Stimulated activated CD8-positive, alpha-beta memory T cell treated with anti-CD3 and anti-CD28 coated beads, Interleukin-7, amount 100 ng/mL, for 4 hours (primary cell): ENCODE measurements around the gene HOXD4.

Experiments
- DNase-seq, 2 donors: peaks; one replicate each; pipeline ENCODE4 v3.0.0-alpha.2; 2020; ENCODE audit warnings: low read depth in 2 of 2

The HOXD4 gene

DNA sequence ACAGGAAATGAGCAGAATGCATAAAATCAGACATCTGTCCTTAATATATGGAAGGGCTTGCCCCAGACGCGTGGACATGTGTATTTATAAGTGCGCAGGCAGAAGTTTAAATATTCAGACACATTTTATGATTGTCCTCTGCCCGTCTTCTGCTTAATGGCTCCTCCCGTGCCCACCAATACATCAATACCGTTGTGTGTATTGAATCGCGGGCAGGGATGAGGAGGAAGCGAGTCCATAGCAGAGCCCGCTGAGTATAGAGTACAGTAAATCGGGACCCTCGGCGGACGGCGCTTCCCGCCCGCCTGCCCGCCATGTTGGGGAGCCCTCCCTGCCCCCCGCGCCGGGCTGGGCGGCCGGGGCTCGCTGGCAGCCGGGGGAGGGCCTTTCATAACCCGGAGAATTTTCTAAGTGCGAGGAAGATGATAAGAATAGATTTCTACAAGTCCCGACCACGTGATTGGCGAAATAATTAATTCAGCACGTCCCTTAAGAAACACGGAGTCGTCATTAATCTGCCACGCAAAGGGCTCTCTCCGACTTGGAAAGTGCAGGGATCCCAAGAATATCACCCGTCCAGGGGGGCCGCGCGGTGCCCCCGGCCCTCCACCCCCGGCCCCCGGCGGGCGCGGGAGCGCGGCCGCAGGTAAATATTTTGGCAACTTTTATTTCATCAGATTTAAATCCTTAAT lies 5.6 kb downstream of the HOXD4 start, which contains the start of gene HOXD3:
HOXD3 (plus strand) TSS at position 501 of the 692 bp plus-strand sequence. CDS start 11,808 bp downstream, outside the sequence.
- DNase-seq: no peak

DNA sequence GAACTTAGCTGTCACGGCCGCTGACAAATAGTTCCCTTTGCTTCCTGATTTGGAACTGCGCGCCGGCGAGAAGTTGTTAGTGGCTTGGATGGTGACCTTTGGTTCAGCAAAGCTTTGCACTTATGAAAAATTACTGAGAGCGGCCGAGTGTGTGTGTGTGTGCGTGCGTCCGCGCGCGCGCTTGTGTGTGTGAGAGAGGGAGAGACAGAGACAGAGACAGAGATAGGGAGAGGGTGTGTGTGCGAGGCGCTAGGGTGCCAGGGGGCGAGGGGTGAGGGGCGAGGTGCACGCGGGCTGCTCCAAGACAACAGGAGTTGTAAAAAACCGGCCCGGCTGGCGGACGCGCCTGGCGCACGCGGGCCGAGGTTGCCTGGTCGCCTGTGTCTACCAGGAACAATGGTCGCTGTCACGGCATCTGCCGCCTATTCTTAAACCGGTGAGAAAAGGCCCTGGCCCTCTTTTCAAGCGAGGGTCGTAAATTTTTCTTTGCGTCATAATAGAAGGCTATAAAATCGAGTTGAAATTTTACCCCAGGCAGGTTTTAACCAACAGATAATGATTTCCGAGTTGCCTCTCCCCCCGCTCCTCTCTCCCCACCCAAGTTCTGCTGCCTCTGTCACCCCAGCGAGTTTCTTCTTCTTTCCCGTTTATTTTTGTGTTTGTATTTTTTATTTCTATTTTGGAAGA lies 6.3 kb downstream of the HOXD4 start:
- no peak for DNase-seq

DNA sequence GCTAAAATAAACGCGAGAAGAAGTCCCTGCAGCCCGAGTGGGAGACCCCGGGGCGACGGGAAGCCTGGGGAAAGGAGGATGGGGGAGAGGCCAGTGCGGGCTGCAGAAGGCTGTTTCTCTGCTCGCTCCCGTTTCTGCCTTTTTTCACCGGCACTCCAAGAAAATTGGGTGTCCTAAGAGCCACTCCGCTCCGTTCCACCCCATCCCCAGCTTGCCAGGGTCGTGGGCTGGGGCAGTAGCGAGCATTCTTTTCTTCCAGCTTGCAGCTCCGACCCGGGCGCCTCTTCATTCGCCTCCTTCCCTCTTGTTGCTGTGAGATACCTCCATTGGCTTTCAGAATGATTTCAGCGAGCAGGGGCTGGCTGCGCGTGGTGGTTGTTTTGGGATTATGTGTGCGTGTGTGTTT lies 6.8 kb downstream of the HOXD4 start:
- no peak for DNase-seq

DNA sequence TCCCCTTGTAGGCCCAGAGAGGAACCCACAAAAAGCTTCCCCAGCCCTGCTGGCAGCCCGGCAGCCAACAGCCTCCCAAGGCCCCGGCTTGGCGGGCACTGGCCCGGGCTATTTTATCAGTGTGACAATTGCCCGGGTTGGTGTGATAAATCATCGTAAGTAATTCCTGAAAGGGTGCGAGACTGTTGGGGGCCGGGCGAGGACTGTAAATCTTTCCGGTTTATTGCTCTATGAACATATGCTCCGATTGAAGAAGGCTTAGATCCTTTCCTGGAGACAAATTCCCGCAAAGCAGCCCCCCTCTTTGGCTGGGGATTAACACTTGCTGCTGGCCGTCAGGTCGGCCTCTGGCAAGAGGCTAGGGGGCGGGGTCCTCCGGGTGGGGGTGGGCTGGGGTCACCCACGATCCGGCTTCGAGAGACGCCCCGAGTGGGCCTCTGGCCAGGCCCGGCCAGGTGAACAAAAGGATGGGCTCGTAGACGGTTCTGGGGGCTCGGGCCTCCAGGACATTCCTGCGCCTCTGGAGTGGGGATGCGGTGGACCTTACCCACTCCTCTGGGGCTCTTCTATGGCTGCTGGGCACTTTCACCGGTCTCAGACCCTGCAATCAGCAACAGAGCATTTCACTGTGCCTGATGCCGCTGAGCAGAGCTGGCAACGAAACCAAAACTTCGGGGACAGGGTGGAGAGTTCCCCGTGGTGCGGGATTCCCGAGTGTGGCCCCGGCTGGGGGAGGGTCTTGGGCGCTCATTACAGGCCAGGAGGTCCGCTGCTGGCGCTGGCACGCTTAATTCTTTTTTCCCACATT lies 7.7 kb downstream of the HOXD4 start:
- no peak for DNase-seq

DNA sequence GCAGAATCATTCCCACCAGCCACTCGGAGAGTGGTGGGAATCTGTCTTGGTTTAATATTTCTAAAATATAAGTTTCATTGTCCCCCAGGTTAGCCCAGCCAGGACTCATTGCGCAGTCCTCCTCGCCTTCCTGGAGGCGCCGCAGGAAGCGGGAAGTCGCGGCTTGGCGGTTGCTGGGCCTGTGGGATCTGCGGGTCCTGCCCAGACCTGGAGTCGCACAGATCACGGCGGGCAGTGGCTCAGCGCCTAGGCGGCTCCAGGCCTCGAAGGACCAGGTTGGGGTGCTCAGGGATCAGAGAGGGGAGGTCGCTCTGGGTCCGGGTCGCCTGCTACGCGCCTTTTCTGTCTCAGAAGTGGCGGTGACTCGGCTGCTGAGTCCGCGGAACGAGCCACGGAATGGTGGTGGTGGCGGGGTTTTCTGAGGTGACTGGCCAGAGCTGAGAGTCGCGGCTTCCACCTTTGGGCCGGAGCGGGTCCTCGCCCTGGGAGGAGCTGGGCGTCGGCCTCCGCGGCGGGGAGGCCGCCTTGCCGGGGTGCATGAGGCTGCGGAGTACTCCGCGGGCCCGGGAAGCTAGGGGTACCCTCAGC lies 8.4 kb downstream of the HOXD4 start:
- DNase-seq: no peak

DNA sequence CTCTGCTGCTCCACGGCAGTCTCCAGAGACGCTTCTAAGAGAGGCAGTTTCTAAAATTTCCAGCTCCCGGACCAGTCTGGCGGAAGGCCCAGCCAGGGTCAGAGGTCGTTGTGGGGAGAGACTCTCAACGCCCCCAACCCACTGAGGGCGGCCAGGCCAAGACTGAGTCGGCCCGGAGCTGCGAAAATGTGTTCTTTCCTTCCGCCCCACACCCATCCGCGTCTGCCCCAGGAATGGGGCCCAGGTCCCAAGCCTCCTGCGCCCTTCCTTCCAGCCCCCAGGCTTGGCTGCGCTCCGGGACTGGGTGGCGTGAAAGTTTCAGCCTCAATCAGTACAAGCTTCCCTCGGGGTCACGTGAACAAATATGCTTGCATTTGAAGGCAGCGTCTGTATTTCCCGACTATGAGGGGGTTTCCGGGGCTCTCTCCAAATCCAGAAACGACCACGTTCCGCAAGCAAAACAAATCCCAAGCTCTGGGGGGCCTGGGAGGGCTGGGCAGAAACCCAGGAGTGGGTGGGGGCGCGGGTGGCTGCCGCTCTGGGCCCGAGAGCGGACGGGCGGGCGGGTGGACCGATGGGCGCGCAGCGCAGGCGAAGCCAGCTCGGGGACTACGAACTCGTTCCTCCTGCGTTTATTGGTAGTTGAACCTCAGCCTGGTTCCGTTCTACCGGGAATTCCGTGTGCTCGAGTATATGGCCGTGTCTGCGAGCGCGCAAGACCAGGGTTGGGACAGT lies 9.1 kb downstream of the HOXD4 start:
- no peak for DNase-seq

DNA sequence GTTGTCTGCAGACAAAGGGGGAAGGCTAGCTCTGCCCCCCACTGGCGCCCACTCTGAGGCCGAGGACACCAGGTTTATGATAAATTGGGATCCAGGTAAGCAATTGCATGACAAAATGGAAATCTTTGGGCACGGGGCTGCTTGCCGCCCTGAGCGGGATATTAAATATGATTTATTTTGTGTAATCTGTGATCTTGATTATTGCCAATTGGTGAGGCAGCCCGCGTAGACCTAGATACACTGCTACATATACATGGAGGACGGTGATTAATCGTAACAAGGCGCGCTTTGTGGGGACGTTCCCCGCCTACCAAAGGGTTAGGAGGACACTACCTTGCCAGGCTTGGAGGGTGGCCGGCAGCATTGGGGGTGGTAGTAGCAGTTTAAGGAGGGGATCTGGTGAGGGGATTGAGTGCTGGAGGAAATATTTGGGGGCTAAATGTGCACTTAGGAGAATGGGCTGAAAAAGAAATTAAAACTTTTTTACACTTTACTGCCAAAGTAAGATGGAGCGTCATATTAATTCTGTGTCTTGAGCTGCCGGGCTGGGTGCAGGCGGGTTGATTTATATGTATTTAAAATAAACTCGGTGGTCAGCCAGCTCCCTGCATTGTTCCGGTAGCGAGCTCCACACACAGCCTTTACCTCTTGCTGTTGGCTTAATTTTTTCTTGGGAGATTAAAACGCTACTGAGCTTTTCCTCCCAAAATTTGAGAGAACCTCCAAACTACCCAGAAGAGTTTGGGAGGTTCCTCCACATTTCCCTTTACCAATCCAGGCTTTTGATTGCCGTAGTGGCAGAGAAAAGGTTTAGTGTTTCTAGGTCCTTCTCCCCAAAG lies 9.9 kb downstream of the HOXD4 start:
- no peak for DNase-seq

DNA sequence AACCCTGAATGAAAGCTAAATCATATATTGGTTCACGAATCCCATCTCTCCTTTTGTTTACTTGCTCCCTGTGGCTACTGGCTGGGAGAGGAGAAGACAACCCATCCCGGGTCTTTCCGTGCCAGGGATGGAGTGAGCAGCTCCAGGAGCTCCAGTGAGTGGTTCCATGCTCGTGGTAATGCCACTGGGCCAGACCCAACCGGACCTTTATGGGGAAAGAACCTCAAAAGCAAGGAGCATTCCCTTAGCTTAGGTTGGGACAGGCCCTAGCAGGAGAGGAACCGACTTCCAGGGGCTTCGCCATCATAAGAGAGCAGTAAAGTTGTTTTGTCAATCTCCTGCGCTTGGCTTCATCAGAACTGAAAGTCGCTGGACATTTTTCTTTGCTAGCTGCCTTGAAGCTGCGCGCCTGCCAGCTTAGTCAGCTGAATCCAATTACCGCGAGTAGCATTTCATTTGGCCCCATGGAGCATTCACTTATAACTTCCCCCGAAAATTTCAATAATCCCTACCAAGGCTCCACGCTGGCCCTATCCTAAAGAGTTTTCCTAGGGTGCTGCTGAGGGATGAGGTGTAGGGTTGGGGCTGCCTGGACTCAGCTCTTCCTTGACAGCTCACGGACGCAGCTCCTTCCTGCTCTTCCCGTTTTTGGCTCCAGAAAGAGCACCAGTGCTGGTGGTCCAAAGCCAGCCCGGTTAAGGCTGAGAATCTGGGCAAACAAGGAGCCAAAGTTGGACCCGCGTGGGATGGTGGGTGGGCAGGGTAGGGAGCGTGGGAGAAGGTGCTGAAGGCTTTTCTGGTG lies 10.7 kb downstream of the HOXD4 start:
- no peak for DNase-seq

DNA sequence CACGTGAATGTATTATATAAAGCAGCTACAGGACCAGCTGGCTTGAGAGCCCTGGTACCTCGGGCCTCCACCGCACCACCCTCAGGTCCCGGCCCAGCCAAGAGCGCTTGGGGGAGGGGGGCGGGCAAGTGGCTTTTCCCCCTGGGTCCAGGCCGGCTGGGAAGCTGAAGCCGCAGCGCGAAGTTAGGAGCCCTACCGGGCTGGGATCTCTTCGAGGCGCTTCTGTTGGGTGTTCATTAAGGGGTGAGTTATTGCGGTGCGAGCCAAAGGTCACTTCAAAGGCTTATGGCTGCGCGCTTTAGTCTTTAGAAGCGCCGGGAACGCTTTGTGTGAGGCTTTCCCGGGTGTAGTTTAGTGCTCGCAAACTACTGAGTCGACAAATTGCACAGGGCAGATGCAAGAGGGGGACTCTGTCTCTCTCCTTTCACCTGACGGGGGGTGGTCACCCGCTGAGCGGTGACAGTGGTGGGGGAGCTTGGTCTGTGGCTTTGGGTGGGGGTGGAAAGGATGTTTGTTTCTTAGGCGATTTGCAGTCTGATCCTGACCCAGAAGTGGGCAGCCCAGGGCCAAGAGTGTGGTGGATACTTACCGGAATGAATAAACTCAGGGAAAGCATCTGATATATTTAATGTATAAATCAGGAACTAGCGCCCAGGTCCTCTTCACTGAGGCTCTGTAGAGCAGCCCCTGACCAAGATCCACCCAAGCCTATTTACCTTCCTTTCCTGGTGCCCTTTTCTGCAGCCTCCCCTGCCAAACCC lies 11.7 kb downstream of the HOXD4 start:
- no peak for DNase-seq

DNA sequence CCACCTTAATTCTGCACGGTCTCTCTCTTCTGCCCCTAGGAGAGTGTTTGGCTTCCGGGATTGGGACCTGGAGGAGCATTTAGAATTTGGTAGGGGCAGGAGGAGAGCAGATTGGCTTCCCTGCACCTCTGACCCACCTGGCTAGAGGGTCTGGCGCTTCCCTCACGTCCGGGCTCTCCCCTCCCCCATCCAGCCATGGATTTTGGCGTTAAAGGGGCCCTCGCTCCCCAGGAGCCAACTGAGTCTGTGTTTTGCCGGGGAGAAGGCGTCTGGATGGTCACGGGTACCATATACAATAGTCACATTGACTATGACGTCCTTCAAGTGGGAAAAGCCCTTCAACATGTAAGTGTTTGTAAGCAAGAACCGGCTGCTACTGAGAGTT lies 12.3 kb downstream of the HOXD4 start:
- no peak for DNase-seq

DNA sequence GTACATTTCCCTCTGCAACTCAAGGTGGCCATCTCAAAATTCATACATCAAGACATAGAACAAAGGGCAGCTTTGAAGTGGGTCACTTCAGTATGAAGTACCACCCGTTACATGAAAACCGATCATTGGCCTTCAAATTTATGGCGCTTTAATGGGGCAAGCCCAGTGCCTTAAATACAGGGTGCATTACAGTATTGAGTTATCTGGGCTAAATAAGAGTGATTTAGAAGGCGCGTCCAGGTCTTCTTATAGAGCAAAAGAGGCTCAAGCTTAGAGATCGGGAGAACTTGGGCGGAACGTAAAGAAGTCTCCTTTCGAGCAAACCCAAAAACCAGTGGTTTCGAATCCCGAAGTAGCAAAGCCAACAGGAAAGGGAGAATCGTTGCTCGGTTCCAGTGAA lies 12.9 kb downstream of the HOXD4 start:
- no peak for DNase-seq

DNA sequence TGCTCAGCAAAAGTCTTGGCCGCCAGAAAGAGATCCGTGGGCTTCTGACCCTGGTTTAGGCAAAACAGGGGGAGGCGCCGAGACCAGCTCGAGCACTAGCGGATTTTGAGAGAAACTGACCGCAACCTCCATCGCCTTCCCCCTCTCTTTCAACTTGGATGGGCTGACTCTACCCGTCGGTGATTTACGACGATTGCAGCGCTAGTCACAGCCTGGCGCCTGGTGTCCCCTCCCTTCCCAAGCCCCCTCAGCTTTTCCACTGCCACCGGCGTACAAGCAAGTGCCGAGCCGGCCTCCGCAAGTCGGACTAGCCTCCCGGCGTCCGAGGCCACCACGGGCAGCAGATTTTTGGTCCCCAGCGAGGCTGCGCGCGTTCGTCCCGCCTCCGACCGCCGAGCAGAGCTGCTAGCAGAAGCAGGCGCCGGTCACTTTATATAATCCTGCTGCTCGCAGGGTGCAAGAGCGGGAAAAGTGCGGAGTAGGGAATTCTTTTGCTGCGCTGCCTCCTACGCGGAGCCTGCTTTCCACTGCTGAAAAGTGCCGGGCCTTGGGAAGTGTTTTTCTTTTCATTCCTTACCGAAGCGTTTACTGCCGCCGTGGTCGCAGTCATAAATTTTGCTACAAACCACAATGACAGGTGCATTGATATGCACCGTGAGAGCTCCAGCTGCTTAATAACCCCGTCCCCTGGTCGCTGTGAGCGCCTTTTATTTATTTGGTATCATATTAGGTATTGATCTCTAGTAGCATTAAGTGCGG lies 13.4 kb downstream of the HOXD4 start:
- DNase-seq: no peak

DNA sequence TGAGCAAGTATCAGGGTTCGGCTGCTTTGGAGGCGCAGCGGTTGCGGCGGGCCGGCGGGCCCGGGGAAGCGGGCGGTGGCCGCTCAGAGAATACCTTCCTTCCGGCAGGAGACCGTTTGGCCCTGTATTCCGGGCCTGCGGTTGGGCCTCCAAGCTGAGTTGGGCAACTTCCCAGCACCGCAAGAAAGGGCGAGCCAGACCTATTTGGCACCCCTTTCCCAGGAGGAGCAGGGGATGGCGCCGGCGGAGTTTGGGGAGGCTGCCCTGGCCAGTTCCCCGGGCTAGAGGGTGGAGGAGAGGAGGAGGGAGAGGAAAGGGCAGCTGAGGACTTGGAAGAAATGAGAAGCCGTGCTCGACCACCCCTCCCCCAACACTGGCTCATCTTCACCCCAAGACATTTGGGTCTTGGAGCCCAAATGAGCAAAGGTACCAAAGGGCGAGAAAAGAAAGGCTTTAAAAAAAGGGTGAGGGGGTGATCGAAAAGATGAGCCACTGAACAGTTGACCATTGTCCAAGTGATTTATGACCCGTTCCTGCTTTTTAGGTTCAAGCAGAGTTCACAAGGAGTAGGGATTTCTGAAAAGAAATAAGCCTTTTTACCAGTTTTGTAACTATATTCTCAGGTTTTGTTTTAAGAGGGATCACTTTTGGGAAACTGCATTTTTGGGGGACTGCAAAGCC lies 14.2 kb downstream of the HOXD4 start:
- no peak for DNase-seq

DNA sequence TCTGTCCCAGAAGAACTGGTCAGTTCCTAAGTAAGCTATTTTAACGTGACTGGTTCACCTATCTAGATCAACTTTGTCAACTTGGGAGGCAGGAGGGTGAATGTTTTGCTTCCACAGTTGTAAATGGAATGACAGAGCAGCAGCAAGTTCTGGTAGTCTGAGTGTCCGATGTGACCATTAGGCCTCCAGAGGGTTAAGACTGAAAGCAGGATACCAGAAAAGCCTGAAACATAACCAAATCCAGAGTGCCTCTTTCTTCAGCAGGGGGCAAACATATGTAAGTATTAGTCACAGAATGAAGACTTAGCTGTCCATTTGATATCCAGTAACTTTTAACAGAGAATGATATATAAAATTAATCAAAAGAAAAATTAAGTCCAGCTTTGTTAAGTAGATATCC lies 14.9 kb downstream of the HOXD4 start:
- DNase-seq: no peak

DNA sequence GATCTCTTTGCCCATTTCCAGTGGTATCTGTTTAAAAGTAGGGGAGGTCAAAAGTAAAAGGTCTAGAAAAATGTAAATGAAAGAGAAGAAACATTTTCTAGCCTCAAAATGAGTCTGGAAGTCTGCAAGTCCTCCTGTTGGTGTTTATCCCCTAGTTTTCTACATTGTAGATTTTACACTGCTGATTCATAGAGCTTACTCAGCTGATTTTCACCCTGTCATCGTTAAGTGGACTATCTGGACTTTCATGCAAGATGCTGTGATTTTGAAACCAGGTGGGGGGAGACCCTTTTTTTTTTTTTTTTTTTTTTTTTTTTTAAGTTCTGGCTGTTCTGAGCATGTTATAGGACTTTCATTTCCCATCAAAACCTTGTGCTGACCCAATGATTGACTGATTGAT lies 16.0 kb downstream of the HOXD4 start:
- no peak for DNase-seq

DNA sequence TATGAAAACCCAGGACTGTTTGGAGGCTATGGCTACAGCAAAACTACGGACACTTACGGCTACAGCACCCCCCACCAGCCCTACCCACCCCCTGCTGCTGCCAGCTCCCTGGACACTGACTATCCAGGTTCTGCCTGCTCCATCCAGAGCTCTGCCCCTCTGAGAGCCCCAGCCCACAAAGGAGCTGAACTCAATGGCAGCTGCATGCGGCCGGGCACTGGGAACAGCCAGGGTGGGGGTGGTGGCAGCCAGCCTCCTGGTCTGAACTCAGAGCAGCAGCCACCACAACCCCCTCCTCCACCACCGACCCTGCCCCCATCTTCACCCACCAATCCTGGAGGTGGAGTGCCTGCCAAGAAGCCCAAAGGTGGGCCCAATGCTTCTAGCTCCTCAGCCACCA lies 17.8 kb downstream of the HOXD4 start:
- DNase-seq: no peak

DNA sequence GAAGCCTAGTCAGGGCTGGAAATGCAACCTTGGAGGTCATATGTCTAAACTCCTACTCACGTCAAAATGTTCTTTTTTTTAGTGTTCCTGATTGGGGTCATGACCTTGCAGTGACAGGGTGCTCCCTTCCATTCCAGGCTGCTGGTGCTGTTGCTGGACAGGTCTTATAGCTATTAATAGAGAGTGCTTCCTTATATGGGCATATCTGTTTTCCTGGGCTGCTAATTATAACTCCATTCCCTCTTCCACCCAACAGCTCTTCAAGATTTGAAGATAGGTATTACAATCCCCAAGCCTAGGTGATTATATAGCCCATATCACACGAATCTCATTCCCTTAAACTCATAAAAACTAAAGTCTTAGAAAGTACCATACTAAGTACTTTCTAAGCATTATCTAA lies 18.4 kb downstream of the HOXD4 start:
- no peak for DNase-seq
